ENCODE results near the gene NAAA. TPM values are rescaled to one million over a fixed set of nuclear protein-coding genes. Genes with fewer than 3 reads are reported as not detected.
A peak's percentile ranks its signal among the peaks of the same experiment; 100 is the strongest.
"Not testable (repeated sequence)": the region's sequence is repeated elsewhere in the genome, so short reads cannot be mapped to it uniquely, and the experiment has no call there.

NAAA gene
- total RNA-seq, 1 donor from 2014 or later, result 2.7 TPM

DNA sequence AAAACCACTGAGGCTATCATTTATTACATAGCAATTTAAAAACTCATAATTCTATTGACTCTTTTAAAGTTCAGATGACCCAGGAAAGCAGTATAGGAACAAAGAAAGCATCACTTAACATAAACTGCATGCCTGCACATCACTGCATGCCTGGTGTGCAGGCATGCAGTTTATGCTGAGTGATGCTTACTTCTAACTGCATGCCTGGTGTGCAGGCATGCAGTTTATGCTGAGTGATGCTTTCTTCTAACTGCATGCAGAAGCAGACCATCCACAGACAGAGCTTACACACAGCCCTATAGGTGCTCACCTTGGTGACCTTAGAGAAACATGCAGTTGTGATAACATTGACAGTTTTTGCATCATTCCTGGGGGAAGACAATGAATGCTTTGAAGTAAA, 33.0 kb upstream of the NAAA start:
- DNase-seq (ENCODE audit: low spot score, unreplicated experiment), result no peak
- no peaks in the 10 kb centered on the region for H3K27me3 Mint-ChIP-seq
- H3K36me3 Mint-ChIP-seq (ENCODE audit: insufficient read depth), result peaks cover 41% of the 10 kb centered on the region
- H3K4me3 Mint-ChIP-seq (ENCODE audit: low read depth), result no peak overlapping the region
- no peak overlapping the region for H3K27ac Mint-ChIP-seq
- no peaks in the 10 kb centered on the region for H3K9me3 Mint-ChIP-seq (ENCODE audit: low read depth)
- TF ChIP-seq, protein P1, sequence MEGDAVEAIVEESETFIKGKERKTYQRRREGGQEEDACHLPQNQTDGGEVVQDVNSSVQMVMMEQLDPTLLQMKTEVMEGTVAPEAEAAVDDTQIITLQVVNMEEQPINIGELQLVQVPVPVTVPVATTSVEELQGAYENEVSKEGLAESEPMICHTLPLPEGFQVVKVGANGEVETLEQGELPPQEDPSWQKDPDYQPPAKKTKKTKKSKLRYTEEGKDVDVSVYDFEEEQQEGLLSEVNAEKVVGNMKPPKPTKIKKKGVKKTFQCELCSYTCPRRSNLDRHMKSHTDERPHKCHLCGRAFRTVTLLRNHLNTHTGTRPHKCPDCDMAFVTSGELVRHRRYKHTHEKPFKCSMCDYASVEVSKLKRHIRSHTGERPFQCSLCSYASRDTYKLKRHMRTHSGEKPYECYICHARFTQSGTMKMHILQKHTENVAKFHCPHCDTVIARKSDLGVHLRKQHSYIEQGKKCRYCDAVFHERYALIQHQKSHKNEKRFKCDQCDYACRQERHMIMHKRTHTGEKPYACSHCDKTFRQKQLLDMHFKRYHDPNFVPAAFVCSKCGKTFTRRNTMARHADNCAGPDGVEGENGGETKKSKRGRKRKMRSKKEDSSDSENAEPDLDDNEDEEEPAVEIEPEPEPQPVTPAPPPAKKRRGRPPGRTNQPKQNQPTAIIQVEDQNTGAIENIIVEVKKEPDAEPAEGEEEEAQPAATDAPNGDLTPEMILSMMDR (IDR thresholded peaks at IDR 0.05; ENCODE audit: unreplicated experiment), result no peak
- no peaks in the 10 kb centered on the region for H3K4me1 Mint-ChIP-seq (ENCODE audit: low read depth)

GRCh38 chr4:75968084-75968483, 27.3 kb upstream of the NAAA start:
- TF ChIP-seq, protein P1 (IDR thresholded peaks at IDR 0.05; ENCODE audit: unreplicated experiment), result no peak
- no peaks in the 10 kb centered on the region for H3K27me3 Mint-ChIP-seq

DNA sequence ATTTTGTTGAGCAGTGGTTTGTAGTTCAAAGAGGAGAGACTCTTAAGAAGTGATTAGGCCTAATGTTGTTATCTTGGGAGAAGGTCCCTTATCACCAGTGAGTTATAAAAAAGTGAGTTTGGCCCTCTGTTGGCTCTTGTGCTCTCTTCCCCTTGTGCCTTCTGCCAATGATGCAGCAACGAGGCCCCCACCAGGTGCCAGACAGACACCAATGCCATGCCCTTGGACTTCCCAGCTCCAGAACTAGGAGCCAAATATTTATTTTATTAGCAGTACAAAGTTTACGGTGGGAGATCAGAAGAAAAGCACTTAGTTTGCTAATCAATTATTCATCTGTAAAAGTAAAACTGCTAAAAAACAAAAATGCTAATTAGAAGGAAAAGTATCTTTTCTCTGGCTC, 22.7 kb upstream of the NAAA start:
- TF ChIP-seq, protein P1 (IDR thresholded peaks at IDR 0.05; ENCODE audit: unreplicated experiment), result no peak
- peaks cover 82% of the 10 kb centered on the region for H3K36me3 Mint-ChIP-seq (ENCODE audit: insufficient read depth)

More at GRCh38 chr4:75968084-75968483, 27.3 kb upstream of the NAAA start:
- no peak for DNase-seq (ENCODE audit: low spot score, unreplicated experiment)
- H3K27ac Mint-ChIP-seq, result no peak overlapping the region
- peaks cover 67% of the 10 kb centered on the region for H3K36me3 Mint-ChIP-seq (ENCODE audit: insufficient read depth)
- H3K9me3 Mint-ChIP-seq (ENCODE audit: low read depth), result peaks cover 17% of the 10 kb centered on the region
- no peak overlapping the region for H3K4me3 Mint-ChIP-seq (ENCODE audit: low read depth)
- H3K4me1 Mint-ChIP-seq (ENCODE audit: low read depth), result no peaks in the 10 kb centered on the region

DNA sequence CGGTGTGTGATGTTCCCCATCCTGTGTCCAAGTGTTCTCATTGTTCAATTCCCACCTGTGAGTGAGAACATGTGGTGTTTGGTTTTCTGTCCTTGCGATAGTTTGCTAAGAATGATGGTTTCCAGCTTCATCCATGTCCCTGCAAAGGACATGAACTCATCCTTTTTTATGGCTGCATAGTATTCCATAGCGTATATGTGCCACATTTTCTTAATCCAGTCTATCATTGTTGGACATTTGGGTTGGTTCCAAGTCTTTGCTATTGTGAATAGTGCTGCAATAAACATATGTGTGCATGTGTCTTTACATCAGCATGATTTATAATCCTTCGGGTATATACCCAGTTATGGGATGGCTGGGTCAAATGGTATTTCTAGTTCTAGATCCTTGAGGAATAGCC, 21.3 kb upstream of the NAAA start:
- not testable (repeated sequence) for H3K4me1 Mint-ChIP-seq (ENCODE audit: low read depth); H3K27me3 Mint-ChIP-seq; H3K27ac Mint-ChIP-seq; DNase-seq (ENCODE audit: low spot score, unreplicated experiment); H3K4me3 Mint-ChIP-seq (ENCODE audit: low read depth)
- peaks cover 17% of the 10 kb centered on the region for H3K9me3 Mint-ChIP-seq (ENCODE audit: low read depth)
- H3K36me3 Mint-ChIP-seq (ENCODE audit: insufficient read depth), result peaks cover 82% of the 10 kb centered on the region

More for the DNA sequence above, 22.7 kb upstream of the NAAA start:
- no peaks in the 10 kb centered on the region for H3K4me1 Mint-ChIP-seq (ENCODE audit: low read depth)
- peaks cover 17% of the 10 kb centered on the region for H3K9me3 Mint-ChIP-seq (ENCODE audit: low read depth)
- H3K4me3 Mint-ChIP-seq (ENCODE audit: low read depth), result no peak overlapping the region
- H3K27me3 Mint-ChIP-seq, result no peaks in the 10 kb centered on the region
- H3K27ac Mint-ChIP-seq, result no peak overlapping the region
- DNase-seq (ENCODE audit: low spot score, unreplicated experiment), result no peak

DNA sequence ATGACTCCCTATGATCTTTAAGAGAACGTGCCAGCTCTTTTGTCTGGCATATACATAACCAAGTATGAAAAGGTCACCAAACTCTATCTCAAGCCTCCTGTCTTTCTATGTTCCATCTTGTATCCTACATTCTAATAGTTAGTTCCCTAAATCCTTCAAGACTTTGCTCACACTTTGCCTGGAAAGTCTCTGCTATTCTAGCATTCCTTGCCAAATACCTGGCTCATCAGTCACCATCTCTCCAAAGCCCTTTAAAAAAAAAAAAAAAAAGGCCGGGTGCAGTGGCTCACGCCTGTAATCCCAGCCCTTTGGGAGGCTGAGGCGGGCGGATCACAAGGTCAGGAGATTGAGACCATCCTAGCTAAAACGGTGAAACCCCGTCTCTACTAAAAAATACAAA, 17.7 kb upstream of the NAAA start:
- H3K4me3 Mint-ChIP-seq (ENCODE audit: low read depth); H3K27ac Mint-ChIP-seq; DNase-seq (ENCODE audit: low spot score, unreplicated experiment): not testable (repeated sequence)

GRCh38 chr4:75954811-75955210, 14.0 kb upstream of the NAAA start:
- not testable (repeated sequence) for H3K9me3 Mint-ChIP-seq (ENCODE audit: low read depth); H3K27me3 Mint-ChIP-seq; H3K4me1 Mint-ChIP-seq (ENCODE audit: low read depth); H3K4me3 Mint-ChIP-seq (ENCODE audit: low read depth); DNase-seq (ENCODE audit: low spot score, unreplicated experiment); H3K27ac Mint-ChIP-seq
- H3K36me3 Mint-ChIP-seq (ENCODE audit: insufficient read depth), result peaks cover 48% of the 10 kb centered on the region

More for the DNA sequence above, 17.7 kb upstream of the NAAA start:
- not testable (repeated sequence) for H3K9me3 Mint-ChIP-seq (ENCODE audit: low read depth); H3K27me3 Mint-ChIP-seq; H3K4me1 Mint-ChIP-seq (ENCODE audit: low read depth)
- H3K36me3 Mint-ChIP-seq (ENCODE audit: insufficient read depth), result peaks cover 67% of the 10 kb centered on the region

DNA sequence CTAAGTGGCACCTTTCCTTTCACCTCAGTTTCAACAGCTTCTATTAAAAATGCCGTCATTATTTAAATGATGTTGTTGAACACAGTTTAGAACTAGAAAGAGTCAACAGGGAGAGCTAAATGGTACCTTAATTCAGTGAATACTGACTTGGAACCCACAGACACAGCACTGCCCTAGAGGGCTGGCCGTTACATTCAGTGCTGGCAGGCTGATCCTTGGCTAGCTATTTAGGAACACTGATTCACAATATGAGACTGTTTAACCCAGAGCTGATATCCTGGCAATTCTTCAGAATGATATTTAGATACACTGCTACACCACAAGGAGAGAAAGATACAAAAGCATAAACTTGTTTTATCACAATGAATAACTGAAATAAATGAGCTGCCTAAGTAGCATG, 12.7 kb upstream of the NAAA start:
- Mint-ChIP-seq H3K4me1 (ENCODE audit: low read depth) (no peaks in the 10 kb centered on the region), H3K9me3 (ENCODE audit: low read depth) (no peaks in the 10 kb centered on the region), H3K4me3 (ENCODE audit: low read depth) (no peak overlapping the region), H3K36me3 (ENCODE audit: insufficient read depth) (peaks cover 43% of the 10 kb centered on the region), H3K27me3 (no peaks in the 10 kb centered on the region), H3K27ac (peak overlapping the region; percentile 39)
- TF ChIP-seq, protein P1 (IDR thresholded peaks at IDR 0.05; ENCODE audit: unreplicated experiment), result no peak
- no peak for DNase-seq (ENCODE audit: low spot score, unreplicated experiment)

Data from progenitor cell of endocrine pancreas (in vitro differentiated cells).